ENCODE results near the gene CCIN. TPM values are rescaled to one million over a fixed set of nuclear protein-coding genes. Genes with fewer than 3 reads are reported as not detected.

CCIN gene
- total RNA-seq, 2 donors from 2014 or later: 0.18 to 0.35 TPM

- Mint-ChIP-seq H3K4me1 (peaks cover 20% of the 10 kb centered on the region), H3K27me3 (ENCODE audit: insufficient read depth) (peaks cover 34% of the 10 kb centered on the region), H3K27ac (no peak overlapping the region), H3K4me3 (no peak overlapping the region), H3K9me3 (peaks cover 12% of the 10 kb centered on the region), H3K36me3 (ENCODE audit: low read depth) (peaks cover 29% of the 10 kb centered on the region)
- Histone ChIP-seq H3K9ac (ENCODE audit: extremely low read depth, low read length, poor library complexity, severe bottlenecking) (no peak overlapping the region), H3K36me3 (ENCODE audit: control insufficient read depth, insufficient read depth, low read length) (peaks cover 29% of the 10 kb centered on the region), H3K4me3 (ENCODE audit: low read length) (no peak overlapping the region), H3K4me1 (ENCODE audit: control insufficient read depth, insufficient read depth, low read length) (no peaks in the 10 kb centered on the region), H3K27ac (ENCODE audit: low read depth, low read length) (no peak overlapping the region), H3K9me3 (ENCODE audit: control insufficient read depth, low read length) (peaks cover 18% of the 10 kb centered on the region), H3K27me3 (ENCODE audit: control insufficient read depth, insufficient read depth, low read length, poor library complexity, severe bottlenecking) (peaks cover 16% of the 10 kb centered on the region)
- TF ChIP-seq CTCF (conservative IDR thresholded peaks at IDR 0.05): no peak
- DNase-seq: no peak
- WGBS, 2 experiments (ENCODE audit: insufficient coverage in 1 of 2, insufficient read length in 1 of 2): 89 to 98% methylated on average over 6 to 7 of the region's 7 CpGs
These were observed 27.4 kb upstream of the CCIN start for GRCh38 chr9:36141761-36142160.

GRCh38 chr9:36142510-36143244, 26.5 kb upstream of the CCIN start:
- no peak overlapping the region for H3K4me3 Mint-ChIP-seq
- no peak overlapping the region for H3K27ac Mint-ChIP-seq

GRCh38 chr9:36143245-36143641, 25.9 kb upstream of the CCIN start:
- no peak overlapping the region for H3K4me3 ChIP-seq (ENCODE audit: low read length)
- peaks cover 20% of the 10 kb centered on the region for H3K27me3 Mint-ChIP-seq (ENCODE audit: insufficient read depth)
- H3K36me3 ChIP-seq (ENCODE audit: control insufficient read depth, insufficient read depth, low read length): peaks cover 43% of the 10 kb centered on the region
- H3K27me3 ChIP-seq (ENCODE audit: control insufficient read depth, insufficient read depth, low read length, poor library complexity, severe bottlenecking): peaks cover 2% of the 10 kb centered on the region
- H3K4me1 Mint-ChIP-seq: peaks cover 11% of the 10 kb centered on the region
- no peak overlapping the region for H3K27ac ChIP-seq (ENCODE audit: low read depth, low read length)
- H3K36me3 Mint-ChIP-seq (ENCODE audit: low read depth): peaks cover 40% of the 10 kb centered on the region
- no peak overlapping the region for H3K4me3 Mint-ChIP-seq
- H3K27ac Mint-ChIP-seq: no peak overlapping the region
- WGBS, 2 experiments (ENCODE audit: insufficient coverage in 1 of 2, insufficient read length in 1 of 2): 93 to 96% methylated on average over 10 to 13 of the region's 13 CpGs
- no peaks in the 10 kb centered on the region for H3K4me1 ChIP-seq (ENCODE audit: control insufficient read depth, insufficient read depth, low read length)
- H3K9ac ChIP-seq (ENCODE audit: extremely low read depth, low read length, poor library complexity, severe bottlenecking): no peak overlapping the region
- peaks cover 18% of the 10 kb centered on the region for H3K9me3 ChIP-seq (ENCODE audit: control insufficient read depth, low read length)
- H3K9me3 Mint-ChIP-seq: peaks cover 12% of the 10 kb centered on the region
- no peak for DNase-seq
- TF ChIP-seq CTCF (conservative IDR thresholded peaks at IDR 0.05): no peak

More at GRCh38 chr9:36142510-36143244, 26.5 kb upstream of the CCIN start:
- Mint-ChIP-seq H3K27me3 (ENCODE audit: insufficient read depth) (peaks cover 26% of the 10 kb centered on the region), H3K4me1 (peaks cover 13% of the 10 kb centered on the region), H3K9me3 (peaks cover 12% of the 10 kb centered on the region), H3K36me3 (ENCODE audit: low read depth) (peaks cover 37% of the 10 kb centered on the region)
- WGBS, 2 experiments (ENCODE audit: insufficient coverage in 1 of 2, insufficient read length in 1 of 2): 90 to 92% methylated on average over 9 to 12 of the region's 12 CpGs
- Histone ChIP-seq H3K4me1 (ENCODE audit: control insufficient read depth, insufficient read depth, low read length) (no peaks in the 10 kb centered on the region), H3K9me3 (ENCODE audit: control insufficient read depth, low read length) (peaks cover 18% of the 10 kb centered on the region), H3K9ac (ENCODE audit: extremely low read depth, low read length, poor library complexity, severe bottlenecking) (no peak overlapping the region), H3K4me3 (ENCODE audit: low read length) (no peak overlapping the region), H3K36me3 (ENCODE audit: control insufficient read depth, insufficient read depth, low read length) (peaks cover 38% of the 10 kb centered on the region), H3K27ac (ENCODE audit: low read depth, low read length) (no peak overlapping the region), H3K27me3 (ENCODE audit: control insufficient read depth, insufficient read depth, low read length, poor library complexity, severe bottlenecking) (peaks cover 7% of the 10 kb centered on the region)
- DNase-seq: no peak
- no peak for TF ChIP-seq CTCF (conservative IDR thresholded peaks at IDR 0.05)

All from endodermal cell (in vitro differentiated cells).